ENCODE data around the gene ERAP2.

Gene ERAP2

DNA sequence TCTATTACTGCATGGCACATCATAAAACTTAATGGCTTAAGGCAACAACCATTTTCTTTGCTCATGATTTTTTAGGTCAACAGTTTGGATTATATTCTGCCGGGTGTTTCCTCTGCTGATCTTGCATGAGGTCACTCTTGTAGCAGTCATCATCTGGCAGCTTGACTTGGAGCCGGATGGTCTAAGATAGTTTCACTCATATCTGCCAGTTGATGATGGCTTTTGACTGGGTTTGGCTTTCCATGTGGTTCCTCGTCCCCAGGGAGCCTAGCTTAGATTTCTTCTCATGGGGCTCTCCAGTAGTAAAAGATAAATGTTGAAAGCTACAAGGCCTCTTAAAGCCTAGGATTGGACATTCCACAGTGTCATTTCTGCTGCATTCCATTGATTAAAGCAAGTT lies 87.0 kb downstream of the ERAP2 start:
- DNase-seq, result no peak

DNA sequence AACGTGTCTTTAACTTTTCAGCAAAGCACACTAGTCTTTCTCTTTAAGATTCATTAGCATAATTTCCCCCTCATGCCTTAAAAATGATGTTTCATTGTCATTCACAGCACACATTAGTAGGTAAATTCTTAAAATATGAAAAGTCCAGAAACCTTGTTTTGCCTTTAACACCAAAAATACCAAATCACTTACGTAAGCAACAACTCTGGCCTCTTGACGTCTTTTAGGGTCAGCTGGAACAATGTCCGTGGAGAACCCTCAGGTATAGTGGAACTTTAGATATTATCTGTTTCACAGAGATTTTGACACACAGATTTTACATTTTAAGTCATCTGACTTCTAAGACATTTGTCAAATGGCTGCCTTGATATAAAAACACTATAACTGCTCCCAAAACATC lies 90.5 kb downstream of the ERAP2 start:
- DNase-seq, result no peak

DNA sequence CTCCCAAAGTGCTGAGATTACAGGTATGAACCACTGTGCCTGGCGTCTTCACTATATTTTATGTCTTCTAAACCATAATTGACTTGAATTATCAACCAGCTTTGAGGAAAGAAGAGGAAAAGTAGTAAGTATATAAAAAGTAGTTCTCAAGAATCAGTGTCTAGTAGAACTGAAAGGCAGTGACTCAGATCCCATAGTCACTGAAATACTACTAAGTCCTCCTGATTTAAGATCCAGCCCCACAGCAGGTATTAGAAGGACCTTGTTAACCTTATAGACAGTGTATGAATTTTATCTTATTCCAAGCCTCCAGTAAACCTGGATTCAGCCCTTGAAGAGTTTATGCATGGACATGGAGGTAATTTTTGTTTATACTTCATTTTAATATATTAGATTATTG lies 91.1 kb downstream of the ERAP2 start:
- DNase-seq, result no peak

- no peak for DNase-seq
Measured at GRCh38 chr5:96968074-96968473, 91.8 kb downstream of the ERAP2 start.

GRCh38 chr5:96968614-96969013 lies 92.3 kb downstream of the ERAP2 start:
- DNase-seq, result no peak

All from right kidney (tissue), 1 donor.